H9 (cell line): Measurements from ENCODE around the gene DMAC2. TPM values are rescaled to one million over a fixed set of nuclear protein-coding genes. Genes with fewer than 3 reads are reported as not detected.

Experiments
- DNase-seq: peaks from one replicate; pipeline ENCODE4 v3.0.0-alpha.2; 2017
- H2AFZ ChIP-seq: one replicate; pipeline ENCODE4 v1.6.1; 2013; ENCODE audit warnings: mild to moderate bottlenecking, low read length, control low read depth, moderate library complexity
- H2AK5ac ChIP-seq: 2 replicates; pipeline ENCODE4 v1.6.1; 2013; ENCODE audit warnings: low read length, control low read depth, mixed read lengths; ENCODE audit not compliant: insufficient read length
- H2BK120ac ChIP-seq: one replicate; pipeline ENCODE4 v1.6.1; 2013; ENCODE audit warnings: low read depth, mild to moderate bottlenecking, low read length, control low read depth, inconsistent platforms; ENCODE audit not compliant: poor library complexity, severe bottlenecking
- H2BK12ac ChIP-seq: 2 replicates; pipeline ENCODE4 v1.6.1; 2013; ENCODE audit warnings: low read length, control low read depth, mixed read lengths, low read depth; ENCODE audit not compliant: insufficient read length
- H2BK15ac ChIP-seq: 2 replicates; pipeline ENCODE4 v1.6.1; 2013; ENCODE audit warnings: low read depth, low read length, control low read depth
- H2BK20ac ChIP-seq: one replicate; pipeline ENCODE4 v1.6.1; 2013; ENCODE audit warnings: low read depth, mild to moderate bottlenecking, low read length, control low read depth, inconsistent platforms; ENCODE audit not compliant: poor library complexity, severe bottlenecking
- H2BK5ac ChIP-seq: 2 replicates; pipeline ENCODE4 v1.6.1; 2013; ENCODE audit warnings: low read length, control low read depth, mixed read lengths; ENCODE audit not compliant: insufficient read length
- H3K14ac ChIP-seq: 2 replicates; pipeline ENCODE4 v1.6.1; 2013; ENCODE audit warnings: low read length, control low read depth; ENCODE audit not compliant: insufficient read depth
- H3K18ac ChIP-seq: 2 replicates; pipeline ENCODE4 v1.6.1; 2013; ENCODE audit warnings: low read depth, mild to moderate bottlenecking, mixed read lengths, low read length, control low read depth; ENCODE audit not compliant: insufficient read length
- H3K23ac ChIP-seq: 2 replicates; pipeline ENCODE4 v1.6.1; 2013; ENCODE audit warnings: low read length, control low read depth, mixed read lengths, low read depth; ENCODE audit not compliant: insufficient read length
- H3K23me2 ChIP-seq: 2 replicates; pipeline ENCODE4 v1.6.1; 2013; ENCODE audit warnings: low read depth, mild to moderate bottlenecking, mixed read lengths, low read length, control low read depth; ENCODE audit not compliant: insufficient read length, poor library complexity, severe bottlenecking
- H3K27ac ChIP-seq: 2 replicates; pipeline ENCODE4 v1.5.1; 2013; ENCODE audit warnings: low read length, control low read depth, mixed read lengths, low read depth; ENCODE audit not compliant: insufficient read length
- H3K27me3 ChIP-seq: 2 replicates; pipeline ENCODE4 v1.6.1; 2013; ENCODE audit warnings: low read length, control low read depth, inconsistent platforms; ENCODE audit not compliant: insufficient read depth
- H3K4ac ChIP-seq: 2 replicates; pipeline ENCODE4 v1.6.1; 2013; ENCODE audit warnings: low read depth, mild to moderate bottlenecking, control low read depth, inconsistent platforms, low read length, moderate library complexity
- H3K4me1 ChIP-seq: 2 replicates; pipeline ENCODE4 v1.6.1; 2013; ENCODE audit warnings: low read length, control low read depth, inconsistent platforms; ENCODE audit not compliant: insufficient read depth
- H3K4me2 ChIP-seq: 2 replicates; pipeline ENCODE4 v1.6.1; 2013; ENCODE audit warnings: low read length, control low read depth, mixed read lengths; ENCODE audit not compliant: insufficient read length, insufficient read depth
- H3K56ac ChIP-seq: 2 replicates; pipeline ENCODE4 v1.6.1; 2013; ENCODE audit warnings: low read depth, mild to moderate bottlenecking, mixed read lengths, low read length, control low read depth; ENCODE audit not compliant: insufficient read length
- H3K79me1 ChIP-seq: 2 replicates; pipeline ENCODE4 v1.6.1; 2013; ENCODE audit warnings: low read depth, mild to moderate bottlenecking, moderate library complexity, low read length, control low read depth, inconsistent platforms; ENCODE audit not compliant: insufficient read depth, poor library complexity, severe bottlenecking
- H3K79me2 ChIP-seq: 2 replicates; pipeline ENCODE4 v1.6.1; 2013; ENCODE audit warnings: low read length, control low read depth, inconsistent platforms; ENCODE audit not compliant: insufficient read depth
- H3K9ac ChIP-seq: 2 replicates; pipeline ENCODE4 v1.6.1; 2013; ENCODE audit warnings: low read length, control low read depth, mixed read lengths; ENCODE audit not compliant: insufficient read length; ENCODE audit errors: extremely low read depth
- H3K9me3 ChIP-seq: one replicate; pipeline ENCODE4 v1.6.1; 2013; ENCODE audit warnings: low read depth, low read length, inconsistent platforms; ENCODE audit not compliant: control insufficient read depth
- H3T11ph ChIP-seq: one replicate; pipeline ENCODE4 v1.6.1; 2013; ENCODE audit warnings: mild to moderate bottlenecking, low read length, control low read depth, inconsistent platforms
- H4K20me1 ChIP-seq: one replicate; pipeline ENCODE4 v1.6.1; 2013; ENCODE audit not compliant: control insufficient read depth, insufficient read length, insufficient read depth
- H4K5ac ChIP-seq: 2 replicates; pipeline ENCODE4 v1.6.1; 2013; ENCODE audit warnings: low read depth, mild to moderate bottlenecking, mixed read lengths, low read length, control low read depth; ENCODE audit not compliant: insufficient read length
- H4K8ac ChIP-seq: replicated peaks from 2 replicates; pipeline ENCODE4 v1.6.1; 2013; ENCODE audit warnings: low read length, control low read depth, mixed read lengths, low read depth; ENCODE audit not compliant: insufficient read length
- H4K91ac ChIP-seq: 2 replicates; pipeline ENCODE4 v1.6.1; 2013; ENCODE audit warnings: low read depth, mild to moderate bottlenecking, moderate library complexity, mixed read lengths, low read length, control low read depth; ENCODE audit not compliant: insufficient read length
- H3K27ac Mint-ChIP-seq, 3 experiments: 2 replicates in 2 of 3; 3 replicates in 1 of 3; pipeline ENCODE4 v1.8.0; 2020 to 2021; ENCODE audit warnings: mixed read lengths in 3 of 3, mild to moderate bottlenecking in 1 of 3, moderate library complexity in 1 of 3
- H3K27me3 Mint-ChIP-seq: 2 replicates; pipeline ENCODE4 v1.8.0; 2021; ENCODE audit warnings: low read depth, mild to moderate bottlenecking, moderate library complexity, mixed read lengths
- H3K36me3 Mint-ChIP-seq, 3 experiments: 2 replicates in 2 of 3; 3 replicates in 1 of 3; pipeline ENCODE4 v1.8.0; 2020 to 2021; ENCODE audit warnings: low read depth in 3 of 3, mixed read lengths in 3 of 3; ENCODE audit not compliant: insufficient read depth in 1 of 3
- H3K4me1 Mint-ChIP-seq, 2 experiments: 2 replicates each; pipeline ENCODE4 v1.8.0; 2020; ENCODE audit warnings: mixed read lengths in 2 of 2
- H3K4me3 Mint-ChIP-seq, 2 experiments: 2 replicates in 1 of 2; 3 replicates in 1 of 2; pipeline ENCODE4 v1.8.0; 2020 to 2021; ENCODE audit warnings: mild to moderate bottlenecking in 2 of 2, mixed read lengths in 2 of 2, moderate library complexity in 1 of 2
- H3K9me3 Mint-ChIP-seq, 2 experiments: 2 replicates in 1 of 2; 3 replicates in 1 of 2; pipeline ENCODE4 v1.8.0; 2020; ENCODE audit warnings: mild to moderate bottlenecking in 2 of 2, mixed read lengths in 2 of 2, moderate library complexity in 1 of 2
- CTCF ChIP-seq: fragments of 200-600 bp; sonication (generic); conservative IDR thresholded peaks from 3 replicates; pipeline ENCODE4 v1.8.0; 2021; ENCODE audit warnings: antibody characterized with exemption, mild to moderate bottlenecking
- WGBS: extraction: QIAGEN DNeasy Blood & Tissue Kit; methylation state at CpG from one replicate; pipeline ENCODE4 v1.1.7; 2013; ENCODE audit warnings: missing lambda C conversion rate, low lambda C conversion rate, mixed read lengths; ENCODE audit not compliant: insufficient read length; ENCODE audit errors: extremely low coverage; 5-methylcytosine and 5-hydroxymethylcytosine counted together
- total RNA-seq: library from RNA; stranded (reverse); gene quantifications from 2 replicates; pipeline ENCODE4 v1.2.1, GENCODE V29; 2021

DMAC2 gene
- total RNA-seq, 1 experiment from 2014 or later: 70.5 TPM

- H3K4ac ChIP-seq: no peak overlapping the region
- no peak overlapping the region for H4K91ac ChIP-seq
- TF ChIP-seq CTCF: no peak
- WGBS: no CpG with 5 or more reads among the region's 5 CpGs
- H2BK5ac ChIP-seq: no peak overlapping the region
- H3K36me3 Mint-ChIP-seq: no peaks in the 10 kb centered on the region
- no peak overlapping the region for H4K5ac ChIP-seq
- H4K20me1 ChIP-seq: no peaks in the 10 kb centered on the region
- no peaks in the 10 kb centered on the region; a peak in 1 of 4 replicates for H3K4me1 Mint-ChIP-seq
- no peaks in the 10 kb centered on the region for H3K27me3 ChIP-seq
- H3K4me2 ChIP-seq: no peak overlapping the region
- no peak overlapping the region for H3K56ac ChIP-seq
- no peak overlapping the region for H2BK20ac ChIP-seq
- no peak overlapping the region for H3K27ac Mint-ChIP-seq
- no peaks in the 10 kb centered on the region; the same call in 1 of the 2 replicates for H3K4me1 ChIP-seq
- H3K79me1 ChIP-seq: no peaks in the 10 kb centered on the region
- H3K4me3 Mint-ChIP-seq: no peak overlapping the region
- no peak overlapping the region for H3K27ac ChIP-seq
- peaks cover 2 to 13% of the 10 kb centered on the region in 2 experiments; a peak in 2 of 5 replicates for H3K9me3 Mint-ChIP-seq
- no peak overlapping the region for H3K9ac ChIP-seq
- peaks cover 21% of the 10 kb centered on the region for H3K27me3 Mint-ChIP-seq
- H2AK5ac ChIP-seq: no peak overlapping the region
- H2AFZ ChIP-seq: no peak overlapping the region
- no peak overlapping the region for H2BK12ac ChIP-seq
- no peak overlapping the region for H3T11ph ChIP-seq
- no peak overlapping the region for H2BK15ac ChIP-seq
- H3K18ac ChIP-seq: no peak overlapping the region
- no peaks in the 10 kb centered on the region for H3K23me2 ChIP-seq
- no peaks in the 10 kb centered on the region for H3K9me3 ChIP-seq
- DNase-seq: no peak
- H3K14ac ChIP-seq: no peak overlapping the region
- H4K8ac ChIP-seq: no peak overlapping the region
- H3K23ac ChIP-seq: no peak overlapping the region
- no peaks in the 10 kb centered on the region for H3K79me2 ChIP-seq
- no peak overlapping the region for H2BK120ac ChIP-seq
These were observed 5.9 kb upstream of the DMAC2 start for GRCh38 chr19:41445575-41445974.
